Liver (tissue), 3 donors: ENCODE measurements around the gene BRF1.

Experiments
- ATF3 ChIP-seq: IDR thresholded peaks from 2 replicates; pipeline ENCODE4 v1.6.1; 2016; ENCODE audit warnings: antibody characterized with exemption
- CTCF ChIP-seq: fragments of 150-350 bp; IDR thresholded peaks from 2 replicates; pipeline ENCODE4 v1.5.1; 2017; ENCODE audit warnings: improper control_type of control experiment, low read depth, low read length; ENCODE audit not compliant: missing input control
- EGR1 ChIP-seq, 2 donors: IDR thresholded peaks; 2 replicates each; pipeline ENCODE4 v1.6.1; 2016 to 2018; ENCODE audit warnings: antibody characterized with exemption in 2 of 2, low read depth in 2 of 2
- FOXA1 ChIP-seq: IDR thresholded peaks from 2 replicates; pipeline ENCODE4 v1.6.1; 2016; ENCODE audit warnings: antibody characterized with exemption
- GABPA ChIP-seq, 2 donors: IDR thresholded peaks in 1 of 2; conservative IDR thresholded peaks in 1 of 2; 2 replicates each; pipeline ENCODE4 v1.6.1; 2016; ENCODE audit warnings: antibody characterized with exemption in 2 of 2, mild to moderate bottlenecking in 1 of 2, moderate library complexity in 1 of 2
- HNF4A ChIP-seq, 2 donors: conservative IDR thresholded peaks; 2 replicates each; pipeline ENCODE4 v1.6.1; 2016; ENCODE audit warnings: antibody characterized with exemption in 2 of 2, mild to moderate bottlenecking in 2 of 2
- HNF4G ChIP-seq: IDR thresholded peaks from 2 replicates; pipeline ENCODE4 v1.6.1; 2016; ENCODE audit warnings: antibody characterized with exemption
- MAX ChIP-seq: IDR thresholded peaks from 2 replicates; pipeline ENCODE4 v1.6.1; 2016; ENCODE audit warnings: antibody characterized with exemption
- NR2F2 ChIP-seq: IDR thresholded peaks from 2 replicates; pipeline ENCODE4 v1.6.1; 2016; ENCODE audit warnings: antibody characterized with exemption
- RAD21 ChIP-seq, 2 donors: IDR thresholded peaks; 2 replicates each; pipeline ENCODE4 v1.6.1; 2016; ENCODE audit warnings: antibody characterized with exemption in 2 of 2, mild to moderate bottlenecking in 2 of 2
- REST ChIP-seq: IDR thresholded peaks from 2 replicates; pipeline ENCODE4 v1.6.1; 2016; ENCODE audit warnings: antibody characterized with exemption, mild to moderate bottlenecking
- RXRA ChIP-seq, 2 donors: IDR thresholded peaks; 2 replicates each; pipeline ENCODE4 v1.6.1; 2017 to 2018; ENCODE audit warnings: antibody characterized with exemption in 2 of 2, mild to moderate bottlenecking in 1 of 2
- SP1 ChIP-seq: IDR thresholded peaks from 2 replicates; pipeline ENCODE4 v1.6.1; 2018; ENCODE audit warnings: antibody characterized with exemption, mild to moderate bottlenecking
- TAF1 ChIP-seq: conservative IDR thresholded peaks from 2 replicates; pipeline ENCODE4 v1.6.1; 2016; ENCODE audit warnings: antibody characterized with exemption, mild to moderate bottlenecking
- donor health status: healthy.
- donor health status: healthy.

- TF ChIP-seq NR2F2 = no peak
- TF ChIP-seq CTCF = no peak
- no peak for TF ChIP-seq MAX
- TF ChIP-seq GABPA (IDR thresholded peaks at IDR 0.05 in 1 of 2, conservative IDR thresholded peaks at IDR 0.05 in 1 of 2) = no peak
- TF ChIP-seq RXRA (IDR thresholded peaks at IDR 0.05) = no peak
- TF ChIP-seq REST = no peak
- no peak for TF ChIP-seq SP1
- TF ChIP-seq RAD21 (IDR thresholded peaks at IDR 0.05) = no peak
- no peak for TF ChIP-seq FOXA1
- no peak for TF ChIP-seq ATF3
- TF ChIP-seq TAF1 = no peak
- no peak for TF ChIP-seq HNF4G
- TF ChIP-seq HNF4A (conservative IDR thresholded peaks at IDR 0.05) = no peak
- TF ChIP-seq EGR1 (IDR thresholded peaks at IDR 0.05; ENCODE audit: low read depth in 2 of 2) = no peak
Observed at GRCh38 chr14:105185001-105185400, 115.8 kb downstream of the BRF1 start.
